Activated effector memory CD4-positive, alpha-beta T cell treated with Interleukin-2 at 50 U/mL for 16 hours (primary cell): ENCODE measurements around the gene MCF2L2.

Experiments
- DNase-seq: peaks from one replicate; pipeline ENCODE4 v3.0.0-alpha.2; 2020

Gene MCF2L2

GRCh38 chr3:183360971-183361624, 67.3 kb downstream of the MCF2L2 start:
- DNase-seq = no peak

GRCh38 chr3:183359036-183359435, 69.4 kb downstream of the MCF2L2 start:
- DNase-seq = no peak

GRCh38 chr3:183357564-183358079, 70.8 kb downstream of the MCF2L2 start:
- no peak for DNase-seq

GRCh38 chr3:183356920-183357319, 71.5 kb downstream of the MCF2L2 start:
- DNase-seq = no peak

GRCh38 chr3:183354874-183355273, 73.5 kb downstream of the MCF2L2 start:
- DNase-seq = no peak

GRCh38 chr3:183354325-183354831, 74.0 kb downstream of the MCF2L2 start:
- DNase-seq = no peak

GRCh38 chr3:183353421-183353820, 75.0 kb downstream of the MCF2L2 start:
- DNase-seq = no peak

- no peak for DNase-seq
Measured at GRCh38 chr3:183350164-183350563, 78.3 kb downstream of the MCF2L2 start.

GRCh38 chr3:183349421-183350157, 78.8 kb downstream of the MCF2L2 start:
- DNase-seq = no peak

- no peak for DNase-seq
Measured at GRCh38 chr3:183342824-183343223, 85.6 kb downstream of the MCF2L2 start.

GRCh38 chr3:183341545-183342288, 86.7 kb downstream of the MCF2L2 start:
- DNase-seq = no peak

GRCh38 chr3:183340222-183340621, 88.2 kb downstream of the MCF2L2 start:
- DNase-seq = no peak

GRCh38 chr3:183339461-183340086, 88.8 kb downstream of the MCF2L2 start:
- DNase-seq = no peak

- DNase-seq = no peak
Measured at GRCh38 chr3:183338520-183338919, 89.9 kb downstream of the MCF2L2 start.

- no peak for DNase-seq
Measured at GRCh38 chr3:183332487-183332886, 95.9 kb downstream of the MCF2L2 start.

- no peak for DNase-seq
Measured at GRCh38 chr3:183331498-183331897, 96.9 kb downstream of the MCF2L2 start.

GRCh38 chr3:183330881-183331280, 97.5 kb downstream of the MCF2L2 start:
- no peak for DNase-seq

GRCh38 chr3:183329543-183329942, 98.9 kb downstream of the MCF2L2 start:
- no peak for DNase-seq

- no peak for DNase-seq
Measured at GRCh38 chr3:183328823-183329222, 99.6 kb downstream of the MCF2L2 start.

GRCh38 chr3:183328164-183328563, 100.3 kb downstream of the MCF2L2 start:
- DNase-seq = no peak

- DNase-seq = no peak
Measured at GRCh38 chr3:183327343-183327742, 101.1 kb downstream of the MCF2L2 start.

- no peak for DNase-seq
Measured at GRCh38 chr3:183324083-183324482, 104.3 kb downstream of the MCF2L2 start.

- no peak for DNase-seq
Measured at GRCh38 chr3:183319371-183319770, 109.0 kb downstream of the MCF2L2 start.
